Right lobe of liver (tissue), 4 donors: Measurements from ENCODE around the gene TMEM38B.

Experiments used
- CTCF ChIP-seq, 4 donors: fragments of 200-600 bp in 3 of 4; fragments of 450-650 bp in 1 of 4; IDR thresholded peaks; one replicate each; pipeline versions ENCODE4 v1.5.1 to v1.8.0; 2016 to 2022; ENCODE audit warnings: antibody characterized with exemption in 4 of 4, mild to moderate bottlenecking in 2 of 4
- POLR2A ChIP-seq: fragments of 450-650 bp; IDR thresholded peaks from one replicate; pipeline ENCODE4 v1.6.1; 2017; ENCODE audit warnings: antibody characterized with exemption, mild to moderate bottlenecking
- donor health status: DM: no; HTN: no; CAD: no.
- donor health status: DM: no; HTN: no; CAD: no.
- donor health status: DM: no; HTN: yes; CAD: no.

DNA sequence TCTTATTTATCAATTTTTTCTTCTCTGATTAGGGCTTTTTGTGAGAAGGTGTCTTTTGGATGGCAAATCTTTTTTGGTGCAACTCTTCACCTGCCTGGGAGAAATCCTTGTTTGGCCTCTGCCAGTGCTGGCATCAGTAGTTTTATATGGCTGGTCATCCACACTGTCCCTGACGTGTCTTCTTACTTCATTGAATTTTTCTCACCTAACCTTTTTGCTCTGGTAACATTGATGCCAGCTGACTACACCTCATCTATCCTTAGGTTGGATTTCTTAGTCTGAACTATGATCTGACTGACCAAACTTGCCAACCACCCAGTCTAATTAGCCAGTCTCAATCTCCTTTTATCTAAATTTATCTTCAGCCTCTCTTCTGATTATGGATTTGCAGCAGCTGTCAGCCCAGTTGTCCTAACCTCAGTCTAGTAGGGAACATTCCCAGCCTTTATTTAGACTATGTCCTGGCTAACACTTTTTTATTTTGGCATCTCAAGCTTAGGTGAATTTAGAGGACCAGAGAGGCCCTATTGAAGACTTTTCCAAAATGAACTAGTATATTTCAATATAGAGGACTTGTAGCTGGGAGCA lies 10.6 kb upstream of the TMEM38B start:
- TF ChIP-seq CTCF (IDR thresholded peaks at IDR 0.05) (no peak), POLR2A (no peak)
